SJSA1 (cell line): ENCODE results near the gene HAUS5. TPM values are rescaled to one million over a fixed set of nuclear protein-coding genes. Genes with fewer than 3 reads are reported as not detected.
"Not testable (repeated sequence)": the region's sequence is repeated elsewhere in the genome, so short reads cannot be mapped to it uniquely, and the experiment has no call there.

Experiments used
- DNase-seq, 2 experiments: peaks; one replicate each; pipeline ENCODE4 v3.0.0-alpha.2; 2015 to 2020; ENCODE audit warnings: low spot score in 2 of 2, low read depth in 1 of 2
- H3K27ac ChIP-seq: fragments of 250-450 bp; sonication (Bioruptor Pico); 2 replicates; pipeline ENCODE4 v1.5.1; 2020; ENCODE audit warnings: mild to moderate bottlenecking, moderate library complexity
- H3K27me3 ChIP-seq: fragments of 250-450 bp; sonication (Bioruptor Pico); replicated peaks from 2 replicates; pipeline ENCODE4 v1.5.1; 2020; ENCODE audit warnings: mild to moderate bottlenecking, moderate library complexity
- H3K36me3 ChIP-seq: fragments of 250-450 bp; sonication (Bioruptor Pico); 2 replicates; pipeline ENCODE4 v1.5.1; 2020; ENCODE audit warnings: mild to moderate bottlenecking
- H3K4me1 ChIP-seq: fragments of 250-450 bp; sonication (Bioruptor Pico); replicated peaks from 2 replicates; pipeline ENCODE4 v1.6.1; 2021; ENCODE audit warnings: mild to moderate bottlenecking
- H3K4me3 ChIP-seq: fragments of 250-450 bp; sonication (Bioruptor Pico); 2 replicates; pipeline ENCODE4 v1.5.1; 2020; ENCODE audit warnings: mild to moderate bottlenecking
- H3K9me3 ChIP-seq: fragments of 250-450 bp; sonication (Bioruptor Pico); replicated peaks from 2 replicates; pipeline ENCODE4 v1.5.1; 2020; ENCODE audit warnings: mild to moderate bottlenecking
- total RNA-seq: library from RNA; depleted of rRNA; stranded (reverse); fragments of >200 nt; shearing (Covaris generic); gene quantifications from 2 replicates; pipeline ENCODE4 v1.2.3, GENCODE V29; 2014

HAUS5 gene
- total RNA-seq, 1 experiment from 2014 or later: 15.2 TPM

DNA sequence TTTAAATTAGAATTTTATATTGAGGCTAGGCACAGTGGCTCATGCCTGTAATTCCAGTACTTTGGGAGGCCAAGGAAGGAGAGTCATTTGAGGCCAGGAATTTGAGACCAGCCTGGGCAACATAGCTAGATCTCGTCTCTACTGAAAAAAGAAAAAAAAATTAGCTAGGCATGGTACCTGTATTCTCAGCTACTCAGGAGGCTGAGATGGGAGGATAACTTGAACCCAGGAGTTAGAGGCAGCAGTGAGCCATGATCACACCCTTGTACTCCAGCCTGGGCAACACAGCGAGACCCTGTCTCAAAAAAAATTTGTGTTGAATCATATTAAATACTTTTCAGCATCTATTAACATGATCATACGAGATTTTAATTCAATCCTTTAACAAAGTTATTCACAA, 21.7 kb upstream of the HAUS5 start:
- H3K9me3 ChIP-seq: no peaks in the 10 kb centered on the region
- H3K27me3 ChIP-seq: no peaks in the 10 kb centered on the region
- H3K4me3 ChIP-seq: no peak overlapping the region
- DNase-seq: no peak
- no peaks in the 10 kb centered on the region for H3K4me1 ChIP-seq
- no peaks in the 10 kb centered on the region for H3K36me3 ChIP-seq
- H3K27ac ChIP-seq: no peak overlapping the region

GRCh38 chr19:35592226-35592625, 20.3 kb upstream of the HAUS5 start:
- DNase-seq: no peak
- H3K27me3 ChIP-seq: no peaks in the 10 kb centered on the region
- no peaks in the 10 kb centered on the region for H3K9me3 ChIP-seq
- no peaks in the 10 kb centered on the region for H3K36me3 ChIP-seq
- no peak overlapping the region for H3K27ac ChIP-seq
- no peak overlapping the region for H3K4me3 ChIP-seq
- H3K4me1 ChIP-seq: no peaks in the 10 kb centered on the region

- not testable (repeated sequence) for H3K4me1 ChIP-seq, H3K27me3 ChIP-seq, H3K9me3 ChIP-seq, H3K4me3 ChIP-seq, H3K36me3 ChIP-seq, DNase-seq, H3K27ac ChIP-seq
These were observed 17.5 kb upstream of the HAUS5 start for GRCh38 chr19:35595026-35595425.

DNA sequence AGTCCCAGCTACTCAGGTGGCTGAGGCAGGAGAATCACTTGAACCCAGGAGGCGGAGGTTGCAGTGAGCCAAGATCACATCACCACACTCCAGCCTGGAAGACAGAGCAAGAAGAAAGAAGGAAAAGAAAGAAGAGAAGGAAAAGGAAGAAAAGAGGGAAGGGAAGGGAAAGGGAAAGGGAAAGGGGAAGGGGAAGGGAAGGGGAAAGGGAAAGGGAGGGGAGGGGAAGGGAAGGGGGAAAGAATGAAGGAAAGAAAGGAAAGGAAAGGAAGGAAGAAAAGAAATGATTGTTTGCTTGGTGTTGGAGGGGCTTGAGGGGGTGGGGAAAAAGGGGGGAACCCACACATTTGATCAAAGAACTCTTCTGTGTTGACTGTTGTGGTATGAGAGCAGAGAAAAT, 16.6 kb upstream of the HAUS5 start:
- H3K27ac ChIP-seq: no peak overlapping the region
- H3K36me3 ChIP-seq: no peaks in the 10 kb centered on the region
- no peaks in the 10 kb centered on the region; the same call in 1 of the 2 replicates for H3K27me3 ChIP-seq
- no peaks in the 10 kb centered on the region for H3K9me3 ChIP-seq
- H3K4me3 ChIP-seq: no peak overlapping the region
- H3K4me1 ChIP-seq: no peaks in the 10 kb centered on the region
- DNase-seq: no peak

- H3K36me3 ChIP-seq: no peaks in the 10 kb centered on the region
- DNase-seq: no peak
- no peaks in the 10 kb centered on the region for H3K9me3 ChIP-seq
- no peaks in the 10 kb centered on the region for H3K4me1 ChIP-seq
- H3K4me3 ChIP-seq: no peak overlapping the region
- H3K27ac ChIP-seq: no peak overlapping the region
- H3K27me3 ChIP-seq: no peaks in the 10 kb centered on the region; the same call in 1 of the 2 replicates
These were observed 16.1 kb upstream of the HAUS5 start for GRCh38 chr19:35596366-35596999.

DNA sequence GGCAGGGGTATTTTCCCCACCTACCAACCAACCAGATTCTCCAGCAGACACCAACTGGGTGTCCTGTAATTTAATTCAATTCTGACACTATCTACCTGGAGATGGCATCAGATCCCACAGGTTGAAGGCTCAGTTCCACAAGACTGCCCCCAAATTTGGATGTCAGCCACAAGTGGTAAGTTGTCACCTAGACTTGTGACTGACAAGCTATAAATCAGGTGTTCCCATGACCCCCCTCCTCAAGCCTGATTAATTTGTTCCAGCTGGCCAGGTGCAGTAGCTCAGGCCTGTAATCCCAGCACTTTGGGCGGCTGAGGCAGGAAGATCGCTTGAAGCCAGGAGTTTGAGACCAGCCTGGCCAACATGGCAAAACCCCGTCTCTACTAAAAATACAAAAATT, 10.6 kb upstream of the HAUS5 start:
- DNase-seq: no peak
- H3K4me1 ChIP-seq: no peaks in the 10 kb centered on the region

DNA sequence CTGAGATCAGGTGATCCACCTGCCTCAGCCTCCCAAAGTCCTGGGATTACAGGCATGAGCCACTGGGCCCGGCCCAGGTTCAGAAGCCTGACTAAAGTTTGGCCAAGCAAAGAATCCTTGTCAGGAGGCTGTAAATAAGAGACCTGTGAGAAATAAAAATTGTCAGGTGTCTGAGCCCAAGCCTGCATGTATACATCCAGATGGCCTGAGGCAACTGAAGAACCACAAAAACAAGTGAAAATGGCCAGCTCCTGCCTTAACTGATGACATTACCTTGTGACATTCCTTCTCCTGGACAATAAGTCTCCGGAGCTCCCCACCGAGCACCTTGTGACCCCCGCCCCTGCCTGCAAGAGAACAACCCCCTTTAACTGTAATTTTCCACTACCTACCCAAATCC, 8.1 kb upstream of the HAUS5 start:
- not testable (repeated sequence) for H3K4me3 ChIP-seq, H3K36me3 ChIP-seq, H3K27ac ChIP-seq, H3K4me1 ChIP-seq, H3K27me3 ChIP-seq, H3K9me3 ChIP-seq, DNase-seq

More for the DNA sequence above, 10.6 kb upstream of the HAUS5 start:
- Histone ChIP-seq H3K27me3 (no peaks in the 10 kb centered on the region; the same call in 1 of the 2 replicates), H3K4me3 (no peak overlapping the region), H3K27ac (no peak overlapping the region), H3K36me3 (no peaks in the 10 kb centered on the region), H3K9me3 (no peaks in the 10 kb centered on the region)

- not testable (repeated sequence) for H3K9me3 ChIP-seq, H3K27ac ChIP-seq, DNase-seq, H3K4me1 ChIP-seq, H3K36me3 ChIP-seq, H3K27me3 ChIP-seq, H3K4me3 ChIP-seq
These were observed 5.4 kb upstream of the HAUS5 start for GRCh38 chr19:35607170-35607569.

- H3K36me3 ChIP-seq: no peaks in the 10 kb centered on the region
- peaks cover 5% of the 10 kb centered on the region; the same call in 1 of the 2 replicates for H3K4me1 ChIP-seq
- no peaks in the 10 kb centered on the region for H3K27me3 ChIP-seq
- peaks cover 7% of the 10 kb centered on the region; the same call in 1 of the 2 replicates for H3K9me3 ChIP-seq
- DNase-seq: no peak
- no peak overlapping the region for H3K4me3 ChIP-seq
- no peak overlapping the region for H3K27ac ChIP-seq
These were observed 4.9 kb upstream of the HAUS5 start for GRCh38 chr19:35607661-35608060.

GRCh38 chr19:35608251-35608650, 4.3 kb upstream of the HAUS5 start:
- no peaks in the 10 kb centered on the region; the same call in 1 of the 2 replicates for H3K36me3 ChIP-seq
- no peak for DNase-seq
- H3K9me3 ChIP-seq: peaks cover 7% of the 10 kb centered on the region; the same call in 1 of the 2 replicates
- no peak overlapping the region for H3K4me3 ChIP-seq
- peaks cover 10% of the 10 kb centered on the region for H3K4me1 ChIP-seq
- no peaks in the 10 kb centered on the region for H3K27me3 ChIP-seq
- H3K27ac ChIP-seq: no peak overlapping the region

DNA sequence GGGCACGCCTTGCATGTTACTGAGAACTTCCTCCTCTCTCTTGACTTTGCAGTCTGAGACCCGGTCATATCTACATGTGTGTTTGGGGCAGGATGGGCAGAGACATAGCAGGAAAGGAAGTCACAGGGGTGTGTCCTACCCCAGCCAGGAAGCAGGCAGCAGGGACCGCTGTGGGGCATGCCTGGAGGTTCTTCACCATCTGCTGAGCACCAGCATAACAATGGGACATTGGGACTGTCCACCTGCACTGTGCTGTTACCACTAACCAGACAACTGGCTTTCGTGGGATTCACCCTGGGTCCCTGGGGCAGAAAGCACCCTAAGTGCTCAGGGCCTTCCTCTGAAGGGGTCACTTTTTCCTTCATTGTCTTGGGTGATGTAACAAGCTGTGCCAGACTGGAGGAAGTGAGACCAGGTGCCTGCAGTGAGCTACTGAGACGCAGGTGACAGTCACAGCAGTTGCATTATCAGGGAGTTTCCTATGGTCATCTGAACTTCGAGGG, 2.6 kb upstream of the HAUS5 start:
- no peak overlapping the region for H3K4me3 ChIP-seq
- DNase-seq: no peak
- H3K27me3 ChIP-seq: no peaks in the 10 kb centered on the region
- H3K27ac ChIP-seq: no peak overlapping the region
- peaks cover 6% of the 10 kb centered on the region; the same call in 1 of the 2 replicates for H3K36me3 ChIP-seq
- H3K9me3 ChIP-seq: peaks cover 7% of the 10 kb centered on the region; the same call in 1 of the 2 replicates
- peaks cover 10% of the 10 kb centered on the region for H3K4me1 ChIP-seq

GRCh38 chr19:35612224-35612558, 344 bp upstream of the HAUS5 start:
- Histone ChIP-seq H3K36me3 (peaks cover 9% of the 10 kb centered on the region; the same call in 1 of the 2 replicates), H3K9me3 (peaks cover 7% of the 10 kb centered on the region; the same call in 1 of the 2 replicates), H3K27me3 (no peaks in the 10 kb centered on the region), H3K4me1 (peaks cover 10% of the 10 kb centered on the region), H3K4me3 (peak overlapping the region; percentile 60), H3K27ac (no peak overlapping the region)
- no peak for DNase-seq

GRCh38 chr19:35613574-35613973, 1.0 kb downstream of the HAUS5 start:
- Histone ChIP-seq H3K4me1 (peaks cover 10% of the 10 kb centered on the region), H3K27ac (no peak overlapping the region)
- DNase-seq: no peak

GRCh38 chr19:35615036-35615435, 2.5 kb downstream of the HAUS5 start:
- H3K9me3 ChIP-seq: no peaks in the 10 kb centered on the region
- peaks cover 10% of the 10 kb centered on the region for H3K4me1 ChIP-seq
- H3K27ac ChIP-seq: no peak overlapping the region
- H3K27me3 ChIP-seq: no peaks in the 10 kb centered on the region
- H3K36me3 ChIP-seq: peaks cover 16% of the 10 kb centered on the region; the same call in 1 of the 2 replicates
- DNase-seq: no peak
- no peak overlapping the region for H3K4me3 ChIP-seq

More at GRCh38 chr19:35613574-35613973, 1.0 kb downstream of the HAUS5 start:
- H3K4me3 ChIP-seq: no peak overlapping the region
- H3K27me3 ChIP-seq: no peaks in the 10 kb centered on the region
- peaks cover under 1% of the 10 kb centered on the region; the same call in 1 of the 2 replicates for H3K9me3 ChIP-seq
- peaks cover 10% of the 10 kb centered on the region; the same call in 1 of the 2 replicates for H3K36me3 ChIP-seq
